Measurements from ENCODE around the gene GPM6B.
"Not testable (repeated sequence)": the region's sequence is repeated elsewhere in the genome, so short reads cannot be mapped to it uniquely, and the experiment has no call there.

Gene GPM6B

GRCh38 chrX:13732246-13733067, 84.4 kb downstream of the GPM6B start:
- DNase-seq (ENCODE audit: low spot score): no peak
- in situ Hi-C loops (cut with MboI; ENCODE audit: low sequenced_read_pairs, unreplicated experiment): no loop called here
- no peak for TF ChIP-seq CTCF (IDR thresholded peaks at IDR 0.05; ENCODE audit: borderline replicate concordance, control extremely low read depth, extremely low read depth, insufficient read depth, missing control alignments)

GRCh38 chrX:13730523-13730922, 86.4 kb downstream of the GPM6B start:
- in situ Hi-C loops (cut with MboI; ENCODE audit: low sequenced_read_pairs, unreplicated experiment): not testable (repeated sequence)

GRCh38 chrX:13726583-13726982, 90.3 kb downstream of the GPM6B start:
- in situ Hi-C loops (cut with MboI; ENCODE audit: low sequenced_read_pairs, unreplicated experiment); DNase-seq (ENCODE audit: low spot score): not testable (repeated sequence)

More at GRCh38 chrX:13730523-13730922, 86.4 kb downstream of the GPM6B start:
- DNase-seq (ENCODE audit: low spot score): not testable (repeated sequence)

- not testable (repeated sequence) for DNase-seq (ENCODE audit: low spot score)
Measured at GRCh38 chrX:13724878-13725277, 92.0 kb downstream of the GPM6B start.

GRCh38 chrX:13721819-13722519, 94.9 kb downstream of the GPM6B start:
- DNase-seq (ENCODE audit: low spot score): no peak
- no peak for TF ChIP-seq CTCF (IDR thresholded peaks at IDR 0.05; ENCODE audit: borderline replicate concordance, control extremely low read depth, extremely low read depth, insufficient read depth, missing control alignments)
- in situ Hi-C loops (cut with MboI; ENCODE audit: low sequenced_read_pairs, unreplicated experiment): no loop called here

More at GRCh38 chrX:13724878-13725277, 92.0 kb downstream of the GPM6B start:
- in situ Hi-C loops (cut with MboI; ENCODE audit: low sequenced_read_pairs, unreplicated experiment): not testable (repeated sequence)

GRCh38 chrX:13721371-13721770, 95.5 kb downstream of the GPM6B start:
- in situ Hi-C loops (cut with MboI; ENCODE audit: low sequenced_read_pairs, unreplicated experiment): no loop called here
- TF ChIP-seq CTCF (IDR thresholded peaks at IDR 0.05; ENCODE audit: borderline replicate concordance, control extremely low read depth, extremely low read depth, insufficient read depth, missing control alignments): no peak
- DNase-seq (ENCODE audit: low spot score): no peak
